Caco-2 (cell line): Measurements from ENCODE around the gene PRR33. TPM values are rescaled to one million over a fixed set of nuclear protein-coding genes. Genes with fewer than 3 reads are reported as not detected.
A peak's percentile ranks its signal among the peaks of the same experiment; 100 is the strongest.

ENCODE experiments used
- BruUV-seq: library from RNA; stranded (reverse); fragments of 400-500 nt; replicated peaks from 2 replicates; lab custom pipeline; 2021; lab: Mats Ljungman, UMichigan
- CTCF ChIA-PET: fragments of 300-600 bp; sonication (Branson Sonifier 250); formaldehyde crosslinking; loops from one replicate; lab custom pipeline; 2022; ENCODE audit warnings: antibody characterized with exemption; lab: Charles Lee
- POLR2A ChIA-PET: fragments of 300-600 bp; sonication (Branson Sonifier 250); formaldehyde crosslinking; loops from one replicate; lab custom pipeline; 2022; ENCODE audit warnings: antibody characterized with exemption; lab: Charles Lee
- DNase-seq, 2 experiments: peaks; one replicate each; pipeline versions ENCODE4 v3.0.0 to v3.0.0-alpha.2; 2020 to 2022
- H3K27me3 ChIP-seq: replicated peaks from 2 replicates; pipeline ENCODE4 v1.6.0; 2011; ENCODE audit warnings: low read length; ENCODE audit not compliant: control insufficient read depth, insufficient read depth
- H3K36me3 ChIP-seq: 2 replicates; pipeline ENCODE4 v1.5.1; 2011; ENCODE audit warnings: low read length; ENCODE audit not compliant: control insufficient read depth, insufficient read depth
- H3K4me1 ChIP-seq: fragments of 250-450 bp; sonication (Bioruptor Pico); 2 replicates; pipeline ENCODE4 v1.5.1; 2020; ENCODE audit warnings: mild to moderate bottlenecking
- H3K4me3 ChIP-seq: 2 replicates; pipeline ENCODE4 v1.5.1; 2011; ENCODE audit warnings: low read depth, mild to moderate bottlenecking, control low read depth, low read length
- H3K9me3 ChIP-seq: fragments of 250-450 bp; sonication (Bioruptor Pico); 2 replicates; pipeline ENCODE4 v1.5.1; 2020; ENCODE audit warnings: mild to moderate bottlenecking, moderate library complexity
- H3K27ac Mint-ChIP-seq: one replicate; pipeline ENCODE4 v1.8.0; 2022; ENCODE audit warnings: mixed read lengths; ENCODE audit not compliant: unreplicated experiment
- H3K27me3 Mint-ChIP-seq: one replicate; pipeline ENCODE4 v1.8.0; 2022; ENCODE audit warnings: mixed read lengths; ENCODE audit not compliant: insufficient read depth, unreplicated experiment
- H3K36me3 Mint-ChIP-seq: one replicate; pipeline ENCODE4 v1.8.0; 2022; ENCODE audit warnings: mild to moderate bottlenecking, mixed read lengths; ENCODE audit not compliant: insufficient read depth, unreplicated experiment
- H3K4me1 Mint-ChIP-seq: one replicate; pipeline ENCODE4 v1.8.0; 2022; ENCODE audit warnings: low read depth, mixed read lengths; ENCODE audit not compliant: unreplicated experiment
- H3K4me3 Mint-ChIP-seq: one replicate; pipeline ENCODE4 v1.8.0; 2022; ENCODE audit warnings: mild to moderate bottlenecking, moderate library complexity, mixed read lengths; ENCODE audit not compliant: unreplicated experiment
- H3K9me3 Mint-ChIP-seq: one replicate; pipeline ENCODE4 v1.8.0; 2022; ENCODE audit warnings: mixed read lengths; ENCODE audit not compliant: unreplicated experiment
- intact Hi-C: fragments of 100-400 bp; cut with micrococcal nuclease; formaldehyde crosslinking; loops from one replicate; pipeline ENCODE4 v1.10.0; 2022; ENCODE audit not compliant: unreplicated experiment
- total RNA-seq: library from RNA; stranded (reverse); gene quantifications from 2 replicates; pipeline ENCODE4 v1.2.3, GENCODE V29; 2022
- TF ChIP-seq, protein P1 (sequence below), 2 experiments: fragments of 200-600 bp in 1 of 2; IDR thresholded peaks; 1 replicate in 1 of 2; 2 replicates in 1 of 2; pipeline versions ENCODE4 v1.5.1 to v1.8.0; 2011 to 2022; ENCODE audit warnings: antibody characterized with exemption in 1 of 2, control low read depth in 1 of 2, inconsistent platforms in 1 of 2, low read depth in 1 of 2, low read length in 1 of 2, mild to moderate bottlenecking in 1 of 2, moderate library complexity in 1 of 2; ENCODE audit not compliant: insufficient read depth in 1 of 2, severe bottlenecking in 1 of 2, unreplicated experiment in 1 of 2

The PRR33 gene
- total RNA-seq, 1 experiment from 2014 or later: not detected

DNA sequence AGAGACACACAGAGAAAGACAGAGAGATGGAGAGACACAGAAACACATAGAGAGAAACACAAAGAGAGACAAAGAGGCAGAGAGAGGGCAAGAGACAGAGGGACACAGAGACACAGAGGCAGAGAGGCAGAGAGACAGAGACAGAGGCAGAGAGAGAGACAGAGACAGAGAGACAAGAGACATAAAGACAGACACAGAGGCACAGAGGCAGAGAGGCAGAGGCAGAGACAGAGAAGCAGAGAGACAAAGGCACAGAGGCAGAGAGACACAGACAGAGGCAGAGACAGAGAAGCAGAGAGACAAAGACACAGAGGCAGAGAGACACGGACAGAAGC lies 46.6 kb downstream of the PRR33 start:
- Mint-ChIP-seq H3K27ac (peak overlapping the region; percentile 15), H3K36me3 (peaks cover 6% of the 10 kb centered on the region), H3K4me1 (peaks cover 11% of the 10 kb centered on the region), H3K27me3 (no peaks in the 10 kb centered on the region), H3K9me3 (no peaks in the 10 kb centered on the region), H3K4me3 (no peak overlapping the region)
- no peaks in the 10 kb centered on the region for H3K36me3 ChIP-seq
- intact Hi-C loops: no loop called here
- no peaks in the 10 kb centered on the region for H3K9me3 ChIP-seq
- no peak for DNase-seq
- no peak overlapping the region for H3K4me3 ChIP-seq
- ChIA-PET CTCF (no interaction called here), POLR2A (no interaction called here)
- no peaks in the 10 kb centered on the region for H3K27me3 ChIP-seq
- peaks cover 8% of the 10 kb centered on the region for H3K4me1 ChIP-seq
- TF ChIP-seq, protein P1, sequence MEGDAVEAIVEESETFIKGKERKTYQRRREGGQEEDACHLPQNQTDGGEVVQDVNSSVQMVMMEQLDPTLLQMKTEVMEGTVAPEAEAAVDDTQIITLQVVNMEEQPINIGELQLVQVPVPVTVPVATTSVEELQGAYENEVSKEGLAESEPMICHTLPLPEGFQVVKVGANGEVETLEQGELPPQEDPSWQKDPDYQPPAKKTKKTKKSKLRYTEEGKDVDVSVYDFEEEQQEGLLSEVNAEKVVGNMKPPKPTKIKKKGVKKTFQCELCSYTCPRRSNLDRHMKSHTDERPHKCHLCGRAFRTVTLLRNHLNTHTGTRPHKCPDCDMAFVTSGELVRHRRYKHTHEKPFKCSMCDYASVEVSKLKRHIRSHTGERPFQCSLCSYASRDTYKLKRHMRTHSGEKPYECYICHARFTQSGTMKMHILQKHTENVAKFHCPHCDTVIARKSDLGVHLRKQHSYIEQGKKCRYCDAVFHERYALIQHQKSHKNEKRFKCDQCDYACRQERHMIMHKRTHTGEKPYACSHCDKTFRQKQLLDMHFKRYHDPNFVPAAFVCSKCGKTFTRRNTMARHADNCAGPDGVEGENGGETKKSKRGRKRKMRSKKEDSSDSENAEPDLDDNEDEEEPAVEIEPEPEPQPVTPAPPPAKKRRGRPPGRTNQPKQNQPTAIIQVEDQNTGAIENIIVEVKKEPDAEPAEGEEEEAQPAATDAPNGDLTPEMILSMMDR (IDR thresholded peaks at IDR 0.05; ENCODE audit: insufficient read depth in 1 of 2, low read depth in 1 of 2, low read length in 1 of 2, severe bottlenecking in 1 of 2, unreplicated experiment in 1 of 2): no peak
- BruUV-seq: no TSS peak

DNA sequence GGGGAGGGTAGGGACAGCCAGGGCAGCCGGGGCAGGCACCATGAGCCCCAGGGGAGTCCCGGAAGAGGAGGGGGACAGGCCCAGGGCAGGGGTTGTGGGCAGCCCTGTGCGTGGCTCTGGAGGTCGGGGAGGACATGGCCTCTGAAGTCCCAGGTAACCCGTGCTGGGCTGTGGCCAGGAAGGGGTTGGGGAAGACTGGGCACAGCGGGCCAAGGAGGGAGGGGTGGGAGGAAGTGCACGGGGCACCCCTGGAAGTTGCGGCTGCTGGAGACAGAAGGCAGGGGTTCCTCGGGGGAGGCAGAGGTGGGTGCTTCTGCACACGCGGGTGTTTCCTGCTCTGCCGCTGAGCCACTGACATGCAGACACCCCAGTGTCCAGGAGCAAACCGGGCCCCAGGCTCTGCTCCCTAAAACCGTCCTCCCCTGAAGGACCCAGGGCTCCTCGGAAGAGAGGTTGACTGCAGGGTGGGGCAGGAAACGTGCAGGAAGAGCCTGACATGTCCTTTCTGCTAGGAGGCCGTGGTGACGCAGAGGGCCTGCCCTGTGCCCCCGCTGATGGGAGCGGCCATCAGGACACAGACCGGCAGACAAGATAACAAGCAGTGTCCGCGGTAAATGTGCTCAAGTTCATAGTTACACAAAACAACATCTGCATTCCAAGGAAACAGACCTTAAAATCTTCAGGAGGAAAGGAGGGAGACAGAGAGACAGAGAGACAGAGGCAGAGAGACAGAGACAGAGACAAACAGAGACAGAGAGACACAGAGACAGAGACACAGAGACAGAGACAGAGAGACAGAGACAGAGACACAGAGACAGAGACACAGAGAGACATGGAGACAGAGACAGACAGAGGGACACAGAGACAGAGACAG lies 47.2 kb downstream of the PRR33 start:
- H3K27me3 Mint-ChIP-seq: no peaks in the 10 kb centered on the region
- BruUV-seq: no TSS peak
- H3K9me3 Mint-ChIP-seq: no peaks in the 10 kb centered on the region
- peaks cover 6% of the 10 kb centered on the region for H3K36me3 Mint-ChIP-seq
- POLR2A ChIA-PET: no interaction called here
- intact Hi-C loops: no loop called here
- peak overlapping the region; percentile 15 for H3K27ac Mint-ChIP-seq
- TF ChIP-seq, protein P1 (IDR thresholded peaks at IDR 0.05; ENCODE audit: insufficient read depth in 1 of 2, low read depth in 1 of 2, low read length in 1 of 2, severe bottlenecking in 1 of 2, unreplicated experiment in 1 of 2): no peak
- no peaks in the 10 kb centered on the region for H3K9me3 ChIP-seq
- H3K36me3 ChIP-seq: no peaks in the 10 kb centered on the region
- DNase-seq: no peak
- H3K27me3 ChIP-seq: no peaks in the 10 kb centered on the region
- H3K4me3 ChIP-seq: no peak overlapping the region
- H3K4me1 ChIP-seq: peaks cover 8% of the 10 kb centered on the region
- no peak overlapping the region for H3K4me3 Mint-ChIP-seq
- CTCF ChIA-PET: no interaction called here
- peaks cover 11% of the 10 kb centered on the region for H3K4me1 Mint-ChIP-seq

GRCh38 chr11:1843796-1844195 lies 47.9 kb downstream of the PRR33 start:
- Mint-ChIP-seq H3K27me3 (no peaks in the 10 kb centered on the region), H3K27ac (no peak overlapping the region), H3K4me3 (no peak overlapping the region), H3K4me1 (peaks cover 11% of the 10 kb centered on the region), H3K36me3 (peaks cover 6% of the 10 kb centered on the region), H3K9me3 (no peaks in the 10 kb centered on the region)
- DNase-seq: no peak
- TF ChIP-seq, protein P1 (IDR thresholded peaks at IDR 0.05; ENCODE audit: insufficient read depth in 1 of 2, low read depth in 1 of 2, low read length in 1 of 2, severe bottlenecking in 1 of 2, unreplicated experiment in 1 of 2): no peak
- no peak overlapping the region for H3K4me3 ChIP-seq
- H3K4me1 ChIP-seq: peaks cover 8% of the 10 kb centered on the region
- intact Hi-C loops: no loop called here
- CTCF ChIA-PET: no interaction called here
- H3K9me3 ChIP-seq: no peaks in the 10 kb centered on the region
- no TSS peak for BruUV-seq
- no peaks in the 10 kb centered on the region for H3K27me3 ChIP-seq
- H3K36me3 ChIP-seq: no peaks in the 10 kb centered on the region
- POLR2A ChIA-PET: no interaction called here
